RWPE2 (cell line): Measurements from ENCODE around the gene NOL8.

Experiments
- ATAC-seq: fragments of 200-7000 bp; cut with Tn5 transposase; 3 replicates; pipeline ENCODE4 v1.9.1; 2021; ENCODE audit warnings: low read depth
- DNase-seq: peaks from one replicate; pipeline ENCODE4 v3.0.0-alpha.2; 2020; ENCODE audit warnings: low spot score
- H3K27ac ChIP-seq: fragments of 450-650 bp; 2 replicates; pipeline ENCODE4 v1.5.1; 2017; ENCODE audit warnings: mild to moderate bottlenecking; ENCODE audit not compliant: poor library complexity, severe bottlenecking
- H3K27me3 ChIP-seq: fragments of 250-450 bp; sonication (Bioruptor Pico); 2 replicates; pipeline ENCODE4 v1.5.1; 2021; ENCODE audit warnings: mild to moderate bottlenecking, moderate library complexity; ENCODE audit not compliant: insufficient read depth, poor library complexity, severe bottlenecking
- H3K36me3 ChIP-seq: fragments of 250-450 bp; sonication (Bioruptor Pico); 2 replicates; pipeline ENCODE4 v1.5.1; 2020; ENCODE audit warnings: low read depth, mild to moderate bottlenecking, moderate library complexity
- H3K4me1 ChIP-seq: fragments of 250-450 bp; sonication (Bioruptor Pico); 2 replicates; pipeline ENCODE4 v1.5.1; 2021; ENCODE audit warnings: mild to moderate bottlenecking, moderate library complexity; ENCODE audit not compliant: insufficient read depth, poor library complexity, severe bottlenecking
- H3K4me3 ChIP-seq: fragments of 250-450 bp; sonication (Bioruptor Pico); 2 replicates; pipeline ENCODE4 v1.5.1; 2021; ENCODE audit warnings: mild to moderate bottlenecking, moderate library complexity; ENCODE audit not compliant: severe bottlenecking
- H3K9me3 ChIP-seq: fragments of 250-450 bp; sonication (Bioruptor Pico); 2 replicates; pipeline ENCODE4 v1.5.1; 2021; ENCODE audit warnings: mild to moderate bottlenecking, moderate library complexity; ENCODE audit not compliant: severe bottlenecking
- CTCF ChIP-seq: fragments of 450-650 bp; IDR thresholded peaks from one replicate; pipeline ENCODE4 v1.5.1; 2017; ENCODE audit warnings: mild to moderate bottlenecking, moderate library complexity; ENCODE audit not compliant: poor library complexity, severe bottlenecking

The NOL8 gene

GRCh38 chr9:92353051-92353450 lies 27.9 kb upstream of the NOL8 start:
- no peak for TF ChIP-seq CTCF
- DNase-seq (no peak), ATAC-seq (no peak)
- Histone ChIP-seq H3K9me3 (no peaks in the 10 kb centered on the region), H3K4me3 (no peak overlapping the region), H3K4me1 (no peaks in the 10 kb centered on the region), H3K27me3 (no peaks in the 10 kb centered on the region), H3K27ac (no peak overlapping the region), H3K36me3 (0 out of 2 replicates have a peak, but pooled peaks cover 3% of the 10 kb centered on the region)

GRCh38 chr9:92350740-92351133 lies 25.6 kb upstream of the NOL8 start:
- TF ChIP-seq CTCF = no peak
- DNase-seq (no peak), ATAC-seq (no peak)
- Histone ChIP-seq H3K4me1 (no peaks in the 10 kb centered on the region), H3K27ac (no peak overlapping the region), H3K36me3 (peaks cover 7% of the 10 kb centered on the region; the same call in 1 of the 2 replicates), H3K27me3 (no peaks in the 10 kb centered on the region), H3K9me3 (no peaks in the 10 kb centered on the region), H3K4me3 (no peak overlapping the region)

GRCh38 chr9:92349771-92350739 lies 24.9 kb upstream of the NOL8 start:
- no peak for DNase-seq
- ATAC-seq = no peak
- TF ChIP-seq CTCF = no peak
- H3K9me3 ChIP-seq = no peaks in the 10 kb centered on the region
- H3K27ac ChIP-seq = no peak overlapping the region
- H3K36me3 ChIP-seq = peaks cover 7% of the 10 kb centered on the region; the same call in 1 of the 2 replicates
- H3K27me3 ChIP-seq = no peaks in the 10 kb centered on the region
- H3K4me1 ChIP-seq = no peaks in the 10 kb centered on the region
- H3K4me3 ChIP-seq = no peak overlapping the region

- ATAC-seq (no peak), DNase-seq (no peak)
- H3K27ac ChIP-seq = no peak overlapping the region
- no peak overlapping the region for H3K4me3 ChIP-seq
- no peak for TF ChIP-seq CTCF
- peaks cover 7% of the 10 kb centered on the region; the same call in 1 of the 2 replicates for H3K36me3 ChIP-seq
- H3K9me3 ChIP-seq = no peaks in the 10 kb centered on the region
- H3K4me1 ChIP-seq = no peaks in the 10 kb centered on the region
- H3K27me3 ChIP-seq = no peaks in the 10 kb centered on the region
Measured at GRCh38 chr9:92345582-92345981, 20.4 kb upstream of the NOL8 start.
